Measurements from ENCODE around the gene C7orf33. TPM values are rescaled to one million over a fixed set of nuclear protein-coding genes. Genes with fewer than 3 reads are reported as not detected.

The C7orf33 gene
- polyA plus RNA-seq, 1 donor, result 1.5 TPM

DNA sequence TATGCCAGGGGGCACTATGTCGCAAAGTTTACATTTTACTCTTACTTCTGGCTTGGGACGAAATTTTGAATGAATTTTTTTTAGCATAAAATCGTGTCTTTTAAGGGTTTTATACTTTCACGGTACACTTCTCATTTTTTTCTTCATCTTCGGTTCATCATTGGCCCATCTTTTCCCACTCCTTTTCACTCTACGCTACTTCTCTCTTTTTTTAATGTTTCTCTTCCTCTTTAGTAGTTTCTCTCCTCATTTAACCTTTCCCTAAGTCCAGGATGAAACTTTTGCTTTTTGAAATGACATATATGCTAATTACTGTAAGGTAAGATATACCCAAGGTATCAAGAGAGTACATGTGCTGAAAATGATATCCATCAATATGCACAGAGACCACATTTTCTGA is 39.5 kb downstream of the C7orf33 start:
- DNase-seq, result no peak

DNA sequence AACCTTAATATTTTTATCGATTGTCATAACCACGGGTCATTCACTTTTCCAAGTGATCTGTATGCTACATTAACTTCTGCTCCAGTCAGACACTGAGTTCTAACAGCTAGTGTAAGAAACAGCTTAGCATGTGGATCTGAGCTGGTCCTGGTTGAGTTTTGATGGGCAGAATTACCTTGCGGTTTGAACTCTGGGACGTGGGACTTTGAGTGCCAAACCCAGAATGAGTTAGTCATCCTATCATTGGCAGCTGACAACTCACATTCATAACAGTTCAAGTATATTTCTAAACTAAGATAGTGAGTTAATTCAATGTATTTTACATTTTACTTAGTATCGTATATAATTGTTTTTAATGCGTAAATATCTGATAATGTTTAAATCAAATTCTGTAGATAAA is 43.2 kb downstream of the C7orf33 start:
- DNase-seq, result no peak

DNA sequence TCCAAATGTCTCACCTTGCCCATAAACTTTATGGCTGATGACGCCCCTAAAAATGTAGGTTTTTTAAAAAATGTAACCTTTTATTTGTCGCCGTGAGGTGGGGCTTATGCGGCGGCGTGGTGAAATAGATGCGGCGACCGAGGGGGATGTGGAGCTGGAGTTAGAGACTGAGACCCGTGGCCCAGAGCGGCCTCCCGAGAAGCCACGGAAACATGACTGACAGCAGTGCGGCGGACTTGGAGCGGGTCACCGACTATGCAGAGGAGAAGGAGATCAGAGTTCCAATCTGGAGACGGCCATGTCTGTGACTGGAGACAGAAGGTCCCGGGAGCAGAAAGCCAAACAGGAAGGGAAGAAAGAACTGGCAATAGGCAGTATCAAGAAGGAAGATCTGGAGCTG is 46.5 kb downstream of the C7orf33 start:
- no peak for DNase-seq

DNA sequence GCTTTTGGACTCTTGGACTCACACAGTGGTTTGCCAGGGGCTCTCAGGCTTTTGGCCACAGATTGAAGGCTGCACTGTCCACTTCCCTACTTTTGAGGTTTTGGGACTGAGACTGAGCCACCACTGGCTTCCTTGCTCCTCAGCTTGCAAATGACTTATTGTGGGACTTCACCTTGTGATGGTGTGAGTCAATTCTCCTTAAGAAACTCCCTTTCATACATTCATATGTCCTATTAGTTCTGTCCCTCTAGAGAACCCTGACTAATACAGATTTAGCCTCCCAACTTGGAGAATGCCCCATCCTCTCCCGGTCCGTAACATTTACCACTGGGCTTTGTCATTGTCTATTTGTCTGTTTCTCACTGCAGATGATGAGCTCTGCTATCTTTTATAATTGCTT is 55.3 kb downstream of the C7orf33 start:
- no peak for DNase-seq

DNA sequence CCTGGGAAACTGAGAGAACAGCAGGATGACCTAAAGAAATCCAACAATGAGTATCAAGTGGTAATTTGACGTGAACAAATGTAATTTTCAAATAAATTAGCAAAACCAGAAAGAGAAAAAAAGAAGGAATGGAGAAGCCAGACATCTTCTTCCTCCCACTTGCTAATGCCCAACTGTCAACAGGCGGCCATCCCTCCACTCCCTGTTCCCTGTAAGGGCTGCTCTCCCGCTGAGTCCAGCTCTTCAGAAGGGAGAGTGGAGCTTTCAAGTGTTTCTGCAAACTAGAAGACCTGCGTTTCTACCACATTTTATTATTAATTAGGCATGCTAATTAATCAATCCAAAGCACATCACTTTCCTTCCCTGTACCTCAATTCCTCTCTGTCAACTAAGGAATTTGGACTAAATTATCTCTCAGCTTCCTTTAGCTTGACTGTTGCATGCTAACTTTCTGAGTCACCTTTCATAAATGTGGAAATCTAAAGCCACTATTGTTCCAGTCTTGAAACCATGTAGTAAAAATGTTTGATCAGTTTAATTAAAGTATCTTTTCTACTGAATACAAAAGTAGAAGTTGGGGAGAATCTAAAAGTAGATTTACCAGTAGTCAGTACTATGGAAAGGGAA is 59.8 kb downstream of the C7orf33 start:
- DNase-seq, result no peak

DNA sequence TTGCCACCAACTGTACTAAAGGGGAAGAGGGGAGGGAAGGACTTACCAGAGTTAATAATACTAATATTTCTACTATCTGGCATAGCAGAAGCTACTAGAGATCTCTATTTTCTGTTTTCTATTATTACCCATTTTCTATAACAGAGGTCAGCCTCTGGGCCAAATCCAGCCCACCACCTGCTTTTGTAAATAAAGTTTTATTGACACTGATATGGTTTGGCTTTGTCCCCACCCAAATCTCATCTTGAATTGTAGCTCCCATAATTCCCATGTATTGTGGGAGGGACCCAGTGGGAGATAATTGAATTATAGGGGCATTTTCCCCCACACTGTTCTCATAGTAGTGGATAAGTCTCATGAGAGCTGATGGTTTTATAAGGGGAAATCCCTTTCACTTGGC is 62.2 kb downstream of the C7orf33 start:
- DNase-seq, result no peak

DNA sequence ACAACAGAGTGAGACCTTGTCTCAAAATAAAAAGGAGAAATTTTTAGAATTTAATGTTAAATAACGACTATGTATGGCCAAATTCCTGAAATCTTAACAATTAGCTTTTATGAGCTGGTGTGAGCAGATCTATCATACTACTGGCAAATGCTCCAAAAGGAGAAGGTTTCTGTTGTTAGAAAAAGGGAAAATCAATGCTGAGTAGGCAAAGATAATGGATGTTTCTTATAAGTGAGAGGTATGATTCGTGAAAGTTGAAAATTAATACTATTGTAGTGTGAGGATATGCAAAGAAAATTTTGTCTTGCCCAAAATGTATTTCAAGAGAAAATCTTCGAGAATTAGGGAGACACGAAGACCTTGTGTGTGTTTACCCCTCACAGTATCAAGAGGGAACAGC is 67.4 kb downstream of the C7orf33 start:
- DNase-seq, result no peak

GRCh38 chr7:148661471-148661870 is 70.9 kb downstream of the C7orf33 start:
- no peak for DNase-seq

DNA sequence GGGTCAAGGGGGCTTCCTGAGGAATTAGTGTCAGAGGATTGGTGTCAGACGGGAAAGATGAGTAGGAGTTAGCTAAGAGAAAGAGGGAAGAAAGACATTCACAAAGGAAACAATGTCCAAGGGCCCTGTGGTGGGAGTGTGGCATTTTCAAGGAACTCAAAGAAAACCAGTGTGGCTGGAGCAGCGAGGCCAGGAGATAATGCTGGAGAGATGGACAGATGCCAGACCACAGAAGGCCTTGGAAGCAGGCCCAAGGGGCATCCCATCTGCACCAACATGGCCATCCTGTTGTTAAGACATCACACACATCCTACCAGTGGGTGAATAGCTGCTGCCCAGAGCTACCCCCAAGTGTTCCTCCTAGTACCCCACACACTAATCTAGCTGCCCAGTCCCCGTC is 72.1 kb downstream of the C7orf33 start:
- DNase-seq, result no peak

DNA sequence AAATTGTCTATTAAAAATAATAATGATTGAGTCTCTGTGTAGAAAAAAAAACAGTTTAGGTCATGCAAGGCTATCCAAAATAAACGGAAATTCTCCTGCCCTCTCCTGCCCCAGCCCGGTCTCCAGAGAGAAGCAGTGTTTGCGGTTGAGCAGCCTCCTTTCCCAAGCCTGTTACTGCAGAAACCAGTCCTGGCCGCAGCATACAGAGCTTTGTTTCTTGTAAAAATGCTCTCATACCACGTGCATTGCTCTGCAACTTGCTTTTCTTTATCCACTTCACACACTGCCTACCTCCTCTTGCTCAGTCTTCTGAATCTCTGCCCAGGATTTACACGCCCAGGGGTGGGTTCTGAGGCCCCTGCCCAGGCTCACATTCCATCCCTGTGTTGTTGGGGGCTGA is 73.8 kb downstream of the C7orf33 start:
- peak; percentile 5 for DNase-seq

GRCh38 chr7:148665221-148665620 is 74.7 kb downstream of the C7orf33 start:
- no peak for DNase-seq

Other genes starting within 250 kb of the C7orf33 start
- gene CUL1, start 108.1 kb downstream of the C7orf33 start, polyA plus RNA-seq (ENCODE audit: insufficient read length), result 52.5 TPM

All from hindlimb muscle (tissue), 1 donor.